Keratinocyte (primary cell): ENCODE data around the gene MYL12A. TPM values are rescaled to one million over a fixed set of nuclear protein-coding genes. Genes with fewer than 3 reads are reported as not detected.
A peak's percentile ranks its signal among the peaks of the same experiment; 100 is the strongest.

Experiments used
- DNase-seq: peaks from one replicate; pipeline ENCODE4 v3.0.0-alpha.2; 2011; ENCODE audit warnings: low read depth, missing footprints, low spot score
- FAIRE-seq: peaks from 2 replicates; lab custom pipeline; 2011; peaks lifted over from hg19 to GRCh38; lab: Jason Lieb, UNC
- H2AFZ ChIP-seq: 2 replicates; pipeline ENCODE4 v1.6.0; 2012; ENCODE audit warnings: low read length, control low read depth, inconsistent platforms; ENCODE audit not compliant: control insufficient read depth
- H3K27ac ChIP-seq: 2 replicates; pipeline ENCODE4 v1.5.1; 2011; ENCODE audit warnings: low read length; ENCODE audit not compliant: control insufficient read depth, insufficient read depth
- H3K27me3 ChIP-seq: 3 replicates; pipeline ENCODE4 v1.6.0; 2011; ENCODE audit warnings: low read length; ENCODE audit not compliant: control insufficient read depth, insufficient read depth; ENCODE audit errors: extremely low read depth
- H3K36me3 ChIP-seq, 2 experiments: 2 replicates in 1 of 2; 3 replicates in 1 of 2; pipeline ENCODE4 v1.5.1; 2011; ENCODE audit warnings: low read length in 2 of 2, mild to moderate bottlenecking in 1 of 2; ENCODE audit not compliant: control insufficient read depth in 2 of 2, insufficient read depth in 2 of 2; ENCODE audit errors: extremely low read depth in 1 of 2
- H3K4me1 ChIP-seq: 3 replicates; pipeline ENCODE4 v1.5.1; 2011; ENCODE audit warnings: low read length; ENCODE audit not compliant: control insufficient read depth, insufficient read depth; ENCODE audit errors: extremely low read depth
- H3K4me2 ChIP-seq: 3 replicates; pipeline ENCODE4 v1.6.0; 2011; ENCODE audit warnings: low read depth, low read length; ENCODE audit not compliant: control insufficient read depth, insufficient read depth; ENCODE audit errors: extremely low read depth
- H3K4me3 ChIP-seq, 3 experiments: fragments of 200-600 bp in 1 of 3; sonication (generic) in 1 of 3; 2 replicates in 2 of 3; 3 replicates in 1 of 3; pipeline ENCODE4 v1.5.1; 2011 to 2016; ENCODE audit warnings: low read length in 3 of 3, mild to moderate bottlenecking in 3 of 3, control low read depth in 2 of 3, inconsistent platforms in 1 of 3, low read depth in 1 of 3, mixed read lengths in 1 of 3, mixed run types in 1 of 3, moderate library complexity in 1 of 3; ENCODE audit not compliant: control insufficient read depth in 2 of 3, insufficient read depth in 2 of 3; ENCODE audit errors: extremely low read depth in 1 of 3
- H3K79me2 ChIP-seq: 2 replicates; pipeline ENCODE4 v1.6.0; 2012; ENCODE audit warnings: low read length; ENCODE audit not compliant: control insufficient read depth, insufficient read depth
- H3K9ac ChIP-seq: 3 replicates; pipeline ENCODE4 v1.6.0; 2011; ENCODE audit warnings: low read length; ENCODE audit not compliant: control insufficient read depth, insufficient read depth; ENCODE audit errors: extremely low read depth
- H3K9me1 ChIP-seq: 3 replicates; pipeline ENCODE4 v1.6.0; 2011; ENCODE audit warnings: low read length; ENCODE audit not compliant: control insufficient read depth, insufficient read depth; ENCODE audit errors: extremely low read depth
- H3K9me3 ChIP-seq: 2 replicates; pipeline ENCODE4 v1.5.1; 2012; ENCODE audit warnings: low read depth, low read length; ENCODE audit not compliant: control insufficient read depth
- H4K20me1 ChIP-seq: 3 replicates; pipeline ENCODE4 v1.6.0; 2011; ENCODE audit warnings: low read length; ENCODE audit not compliant: control insufficient read depth, insufficient read depth; ENCODE audit errors: extremely low read depth
- CTCF ChIP-seq, 3 experiments: IDR thresholded peaks in 1 of 3; conservative IDR thresholded peaks in 1 of 3; optimal IDR thresholded peaks in 1 of 3; 2 replicates in 2 of 3; 3 replicates in 1 of 3; pipeline versions ENCODE3 to v1.5.1; 2011; ENCODE audit warnings: low read length in 3 of 3, mild to moderate bottlenecking in 3 of 3, moderate library complexity in 2 of 3, control low read depth in 1 of 3, inconsistent platforms in 1 of 3; ENCODE audit not compliant: insufficient read depth in 2 of 3; ENCODE audit errors: extremely low read depth in 1 of 3
- EZH2 ChIP-seq: IDR thresholded peaks from one replicate; pipeline ENCODE4 v1.6.1; 2012; ENCODE audit warnings: inconsistent platforms, mild to moderate bottlenecking, low read length, moderate library complexity
- dilution Hi-C: fragments of 300-500 bp; cut with MboI; formaldehyde crosslinking; loops from one replicate; pipeline ENCODE4 v1.7.0; 2020; ENCODE audit warnings: low sequenced_read_pairs; ENCODE audit not compliant: extremely low pct_ligation_motif_present
- polyA plus RNA-seq, 5 experiments: library from polyadenylated mRNA; depleted of rRNA in 3 of 5; stranded (reverse) in 3 of 5; stranded (forward) in 1 of 5; unstranded in 1 of 5; fragments of >200 nt; gene quantifications; 1 replicate in 1 of 5; 2 replicates in 3 of 5; 3 replicates in 1 of 5; pipeline versions ENCODE4 v1.2.1 to v1.2.3, GENCODE V29; 2011 to 2012; ENCODE audit warnings: missing spikeins in 2 of 5, low read depth in 1 of 5, low replicate concordance in 1 of 5

MYL12A gene
- polyA plus RNA-seq, 1 donor (not counting 4 experiments of a cell fraction or from before 2014, with no cell fraction given), result 759 TPM

- Histone ChIP-seq H3K36me3 (peaks cover 4 to 20% of the 10 kb centered on the region in 2 experiments), H3K4me1 (peaks cover 42% of the 10 kb centered on the region), H3K27me3 (no peaks in the 10 kb centered on the region), H3K9me1 (peaks cover 12% of the 10 kb centered on the region), H3K4me3 (peak overlapping the region; percentile 78 to 98 (median 88)), H3K27ac (peak overlapping the region; percentile 96), H3K9me3 (no peaks in the 10 kb centered on the region), H2AFZ (no peak overlapping the region), H4K20me1 (peaks cover 41% of the 10 kb centered on the region), H3K4me2 (peak overlapping the region; percentile 96), H3K79me2 (peaks cover 58% of the 10 kb centered on the region), H3K9ac (peak overlapping the region; percentile 98)
- no peak for TF ChIP-seq EZH2
- no peak for TF ChIP-seq CTCF (optimal IDR thresholded peaks at IDR 0.05 in 1 of 3, IDR thresholded peaks at IDR 0.05 in 1 of 3, conservative IDR thresholded peaks at IDR 0.05 in 1 of 3; ENCODE audit: extremely low read depth in 1 of 3, insufficient read depth in 2 of 3, low read length in 3 of 3)
- dilution Hi-C loops, result no loop called here
- FAIRE-seq, result no peak
- no peak for DNase-seq
Observed at GRCh38 chr18:3262234-3263131, 14.9 kb downstream of the MYL12A start.

- H2AFZ ChIP-seq, result no peak overlapping the region
- FAIRE-seq, result no peak
- peaks cover 65% of the 10 kb centered on the region for H3K79me2 ChIP-seq
- peaks cover 1 to 12% of the 10 kb centered on the region in 2 experiments for H3K36me3 ChIP-seq
- no peak for DNase-seq
- no peaks in the 10 kb centered on the region for H3K9me3 ChIP-seq
- peak overlapping the region; percentile 98 for H3K9ac ChIP-seq
- H3K4me3 ChIP-seq, result peak overlapping the region; percentile 78 to 98 (median 88)
- H3K9me1 ChIP-seq, result peaks cover 12% of the 10 kb centered on the region
- peaks cover 49% of the 10 kb centered on the region for H3K4me1 ChIP-seq
- peaks cover 49% of the 10 kb centered on the region for H4K20me1 ChIP-seq
- no peaks in the 10 kb centered on the region for H3K27me3 ChIP-seq
- peak overlapping the region; percentile 96 for H3K27ac ChIP-seq
- H3K4me2 ChIP-seq, result peak overlapping the region; percentile 96
- TF ChIP-seq CTCF (optimal IDR thresholded peaks at IDR 0.05 in 1 of 3, IDR thresholded peaks at IDR 0.05 in 1 of 3, conservative IDR thresholded peaks at IDR 0.05 in 1 of 3; ENCODE audit: extremely low read depth in 1 of 3, insufficient read depth in 2 of 3, low read length in 3 of 3) (no peak), EZH2 (no peak)
- dilution Hi-C loops, result no loop called here
Observed at GRCh38 chr18:3263132-3263700, 15.6 kb downstream of the MYL12A start.
